Breast epithelium (tissue), 3 donors: ENCODE results near the gene TRIP6. TPM values are rescaled to one million over a fixed set of nuclear protein-coding genes. Genes with fewer than 3 reads are reported as not detected.

Experiments used
- total RNA-seq, 3 donors: library from RNA; depleted of rRNA; stranded (reverse); fragments of >200 nt; gene quantifications; one replicate each; pipeline ENCODE4 v1.1.0, GENCODE V29; 2016

Gene TRIP6
- total RNA-seq, 3 donors from 2014 or later, result 45.3 to 62.8 (median 49.8) TPM

Other genes starting within 250 kb of the TRIP6 start
- under 1 TPM in 1 of 3 donors, not detected in 2; 0.48 TPM for gene TFR2, start 225.8 kb upstream of the TRIP6 start, total RNA-seq
- gene ACTL6B, start 210.9 kb upstream of the TRIP6 start, total RNA-seq, result not detected
- gene GNB2, start 193.6 kb upstream of the TRIP6 start, total RNA-seq, result 100 to 1,000 TPM; 113 to 197 (median 173) TPM
- gene GIGYF1, start 173.1 kb upstream of the TRIP6 start, total RNA-seq, result 10 to 100 TPM; 25.0 to 39.0 (median 34.8) TPM
- gene POP7, start 161.3 kb upstream of the TRIP6 start, total RNA-seq, result 10 to 100 TPM; 25.8 to 28.2 (median 27.4) TPM
- not detected for gene EPO, start 146.9 kb upstream of the TRIP6 start, total RNA-seq
- not detected for gene ZAN, start 133.8 kb upstream of the TRIP6 start, total RNA-seq
- 10 to 100 TPM; 21.4 to 64.9 (median 31.8) TPM for gene EPHB4, start 39.9 kb upstream of the TRIP6 start, total RNA-seq
- gene SLC12A9, start 14.7 kb upstream of the TRIP6 start, total RNA-seq, result 10 to 100 TPM; 13.3 to 18.0 (median 16.7) TPM
- 100 to 1,000 TPM in 2 of 3 donors, 10 to 100 TPM in 1; 45.8 to 111 (median 104) TPM for gene SRRT, start 7.7 kb downstream of the TRIP6 start, total RNA-seq
- 1 to 10 TPM; 2.9 to 4.2 (median 3.7) TPM for gene UFSP1, start 22.3 kb downstream of the TRIP6 start, total RNA-seq
- gene ACHE, start 28.5 kb downstream of the TRIP6 start, total RNA-seq, result 1 to 10 TPM in 2 of 3 donors, under 1 TPM in 1; 0.64 to 4.3 (median 3.2) TPM
- gene MUC3A, start 82.1 kb downstream of the TRIP6 start, total RNA-seq, result under 1 TPM; under 0.01 to 0.29 (median 0.16) TPM
- gene MUC12, start 102.2 kb downstream of the TRIP6 start, total RNA-seq, result 1 to 10 TPM in 2 of 3 donors, not detected in 1; 1.4 to 5.2 TPM
- gene MUC17, start 152.7 kb downstream of the TRIP6 start, total RNA-seq, result under 1 TPM in 1 of 3 donors, not detected in 2; under 0.01 TPM
- 10 to 100 TPM; 14.1 to 21.6 (median 19.9) TPM for gene TRIM56, start 218.1 kb downstream of the TRIP6 start, total RNA-seq